HG02970 (cell line): Measurements from ENCODE around the gene CLIC6.

Experiments used
- ATAC-seq: cut with Tn5 transposase; IDR thresholded peaks from one replicate; pipeline ENCODE4 v1.9.1; 2021; ENCODE audit warnings: mild to moderate bottlenecking, moderate library complexity, moderate number of reproducible peaks; ENCODE audit not compliant: unreplicated experiment, low FRiP score

The CLIC6 gene

GRCh38 chr21:34668803-34669148 is at the start of gene CLIC6:
Gene CLIC6 (plus strand): TSS chr21:34668994. CDS start chr21:34669389, 395 bp downstream.
- ATAC-seq, result no peak

- no peak for ATAC-seq
These were observed 48.7 kb upstream of the CLIC6 start for GRCh38 chr21:34619841-34620665.

DNA sequence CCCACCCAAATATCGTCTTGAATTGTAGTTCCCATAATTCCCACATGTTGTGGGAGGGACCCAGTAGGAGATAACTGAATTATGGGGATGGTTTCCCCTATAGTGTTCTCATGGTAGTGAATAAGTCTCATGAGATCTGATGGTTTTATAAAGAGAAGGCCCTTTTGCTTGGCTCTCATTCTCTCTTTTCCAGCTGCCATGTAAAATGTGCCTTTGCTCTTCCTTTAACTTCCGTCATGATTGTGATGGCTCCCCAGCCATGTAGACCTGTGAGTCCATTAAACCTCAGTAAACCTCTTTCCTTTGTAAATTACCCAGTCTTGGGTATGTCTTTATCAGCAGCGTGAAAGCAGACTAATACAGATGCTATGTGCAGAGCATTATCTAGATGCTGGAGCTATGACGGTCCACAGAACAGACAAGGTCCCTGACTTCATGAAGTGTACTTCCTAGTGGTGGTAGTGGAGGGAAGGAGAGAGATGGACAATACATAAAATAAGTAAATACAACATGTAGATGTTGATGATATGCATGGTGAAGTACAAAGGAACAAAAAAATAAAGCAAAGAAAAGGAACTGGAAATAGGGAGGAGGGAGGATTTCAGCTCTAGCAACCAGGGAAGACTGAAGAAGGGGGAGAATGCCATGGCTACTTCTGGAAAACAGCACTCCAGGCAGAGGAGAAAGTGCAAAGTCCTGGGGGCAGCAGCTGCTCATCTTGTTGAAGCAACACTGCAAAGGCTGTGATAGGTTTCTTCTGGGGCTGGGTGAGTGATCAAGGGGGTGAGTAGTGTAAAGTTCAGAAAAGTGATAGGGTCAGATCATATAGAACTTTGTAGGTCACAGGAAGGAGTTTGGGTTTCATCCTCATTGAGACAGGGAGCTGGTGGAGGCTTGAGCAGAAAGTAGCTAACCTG is 47.1 kb upstream of the CLIC6 start:
- ATAC-seq, result no peak

- no peak for ATAC-seq
These were observed 45.3 kb upstream of the CLIC6 start for GRCh38 chr21:34623516-34623915.

GRCh38 chr21:34625030-34625593 is 43.7 kb upstream of the CLIC6 start:
- no peak for ATAC-seq

DNA sequence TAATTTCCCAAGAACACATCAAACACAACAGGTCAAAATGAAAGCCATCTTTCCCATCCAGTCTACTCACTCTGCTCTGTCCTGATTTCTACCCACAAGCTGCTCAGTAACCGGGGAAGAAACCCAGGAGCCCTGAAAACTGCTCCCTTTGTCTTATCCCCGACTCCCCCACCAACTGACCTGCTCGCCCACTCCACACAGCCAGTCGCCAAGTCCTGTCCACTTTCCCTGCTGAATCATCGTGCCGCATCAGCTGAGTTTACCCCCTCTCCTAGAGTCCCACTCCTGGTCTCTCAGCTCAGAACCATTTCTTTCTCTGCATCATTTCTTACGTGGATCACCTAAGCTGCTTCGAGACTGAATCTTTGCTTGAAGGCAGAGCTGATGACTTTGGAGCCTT is 42.7 kb upstream of the CLIC6 start:
- no peak for ATAC-seq

DNA sequence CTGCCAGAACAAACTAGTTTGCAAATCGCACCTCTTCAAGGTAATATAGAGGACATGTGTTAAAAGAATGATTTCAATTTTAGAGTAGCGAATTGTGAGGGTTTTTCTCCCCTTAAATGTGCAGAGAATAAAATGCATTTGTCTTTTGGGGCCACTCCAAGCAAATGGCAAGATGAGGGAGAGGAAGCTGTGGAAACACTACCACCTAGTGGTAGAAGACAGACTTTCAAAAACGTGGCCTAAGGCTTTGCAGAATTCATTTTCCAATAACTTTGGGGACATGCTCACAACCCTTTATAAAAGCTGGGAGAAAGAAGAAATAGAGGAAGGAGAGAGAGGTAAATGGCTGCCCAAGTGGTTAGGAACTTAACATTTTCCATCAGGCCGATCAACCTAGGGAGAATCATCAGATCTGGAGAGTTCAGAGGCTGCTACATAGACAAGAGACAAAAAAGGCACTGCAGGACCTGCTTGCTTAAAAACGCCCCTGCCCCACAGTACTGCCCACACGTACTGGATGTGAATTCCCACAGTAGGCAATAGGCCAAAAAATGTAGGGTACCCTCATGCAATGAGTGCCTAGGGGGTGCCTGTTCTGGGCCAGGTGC is 38.2 kb upstream of the CLIC6 start:
- no peak for ATAC-seq

- ATAC-seq, result no peak
These were observed 36.3 kb upstream of the CLIC6 start for GRCh38 chr21:34632498-34632897.

GRCh38 chr21:34635307-34635706 is 33.5 kb upstream of the CLIC6 start:
- no peak for ATAC-seq

- no peak for ATAC-seq
These were observed 31.8 kb upstream of the CLIC6 start for GRCh38 chr21:34636961-34637360.

DNA sequence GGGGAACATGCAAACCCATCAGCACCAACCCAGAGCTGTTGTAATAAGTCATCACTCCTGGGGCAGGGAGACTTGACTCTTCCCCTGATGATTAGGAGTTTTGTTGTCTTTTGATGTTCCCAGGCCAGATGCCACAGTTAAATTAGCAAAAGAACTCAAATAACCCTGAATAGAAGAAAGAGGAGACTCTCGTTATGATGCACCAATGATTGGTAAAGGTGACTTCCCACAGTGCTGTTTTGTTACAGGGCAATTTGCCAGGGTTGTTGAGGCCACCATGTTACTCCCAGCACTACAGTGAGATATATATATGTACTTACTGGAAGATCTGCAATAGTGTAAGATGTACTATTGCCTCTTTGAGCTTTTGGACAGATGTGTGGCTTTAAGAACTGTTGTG is 29.5 kb upstream of the CLIC6 start:
- ATAC-seq, result no peak

DNA sequence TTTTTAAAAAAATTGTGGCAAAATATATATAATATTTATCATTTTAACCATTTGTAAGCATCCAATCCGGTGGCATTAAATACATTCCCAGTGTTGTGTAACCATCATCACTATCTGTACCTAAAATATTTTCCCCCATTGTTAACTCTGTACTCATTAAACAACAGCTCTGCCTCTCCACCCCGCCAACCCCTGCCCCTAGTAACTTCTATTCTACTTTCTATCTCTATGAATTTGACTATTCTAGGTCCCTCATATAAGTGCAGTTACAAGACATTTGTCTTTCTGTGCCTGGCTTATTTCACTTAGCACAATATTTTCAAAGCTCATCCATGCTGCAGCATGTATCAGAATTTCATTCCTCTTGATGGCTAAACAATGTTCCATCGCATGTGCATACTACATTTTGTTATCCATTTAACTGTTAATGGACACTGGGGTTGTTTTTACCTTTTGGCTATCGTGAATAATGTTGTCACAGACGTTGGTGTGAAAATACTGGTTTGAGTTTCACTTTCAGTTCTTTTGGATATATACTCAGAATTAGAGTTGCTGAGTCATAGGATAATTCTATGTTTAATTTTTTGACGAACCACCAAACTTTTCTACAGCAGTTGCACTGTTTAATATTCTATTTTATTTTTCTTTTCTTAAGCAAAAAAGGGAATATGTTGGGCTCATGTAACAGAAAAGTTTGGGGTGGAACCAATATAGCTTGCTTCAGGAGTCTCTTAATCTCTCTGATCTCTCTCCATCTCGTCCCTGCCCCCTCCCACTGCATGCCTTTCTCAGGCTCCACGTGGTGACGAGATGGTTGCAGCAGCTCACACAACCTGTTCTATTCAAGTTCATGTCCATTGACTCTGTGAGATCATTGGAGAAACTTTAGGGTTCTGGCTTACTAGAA is 28.7 kb upstream of the CLIC6 start:
- ATAC-seq, result no peak

DNA sequence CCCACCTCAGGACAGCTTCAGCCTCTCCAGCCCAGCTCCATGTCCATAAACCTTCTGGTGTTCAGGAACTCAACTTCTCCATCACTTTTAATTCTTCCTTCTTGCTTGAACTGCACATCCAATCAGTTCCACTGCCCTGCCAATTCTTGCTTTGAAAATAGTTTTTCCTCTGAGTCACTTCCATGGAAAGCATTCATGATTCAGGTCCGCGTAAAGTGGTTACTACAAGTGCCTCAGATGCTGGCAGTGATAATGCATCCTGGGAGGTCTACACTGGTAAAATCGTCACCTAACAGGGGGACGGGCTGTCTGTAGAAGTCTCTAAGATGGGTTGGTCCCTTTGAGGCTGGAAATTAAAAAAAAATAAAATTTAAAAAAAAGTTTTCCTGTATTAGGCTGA is 27.9 kb upstream of the CLIC6 start:
- no peak for ATAC-seq

DNA sequence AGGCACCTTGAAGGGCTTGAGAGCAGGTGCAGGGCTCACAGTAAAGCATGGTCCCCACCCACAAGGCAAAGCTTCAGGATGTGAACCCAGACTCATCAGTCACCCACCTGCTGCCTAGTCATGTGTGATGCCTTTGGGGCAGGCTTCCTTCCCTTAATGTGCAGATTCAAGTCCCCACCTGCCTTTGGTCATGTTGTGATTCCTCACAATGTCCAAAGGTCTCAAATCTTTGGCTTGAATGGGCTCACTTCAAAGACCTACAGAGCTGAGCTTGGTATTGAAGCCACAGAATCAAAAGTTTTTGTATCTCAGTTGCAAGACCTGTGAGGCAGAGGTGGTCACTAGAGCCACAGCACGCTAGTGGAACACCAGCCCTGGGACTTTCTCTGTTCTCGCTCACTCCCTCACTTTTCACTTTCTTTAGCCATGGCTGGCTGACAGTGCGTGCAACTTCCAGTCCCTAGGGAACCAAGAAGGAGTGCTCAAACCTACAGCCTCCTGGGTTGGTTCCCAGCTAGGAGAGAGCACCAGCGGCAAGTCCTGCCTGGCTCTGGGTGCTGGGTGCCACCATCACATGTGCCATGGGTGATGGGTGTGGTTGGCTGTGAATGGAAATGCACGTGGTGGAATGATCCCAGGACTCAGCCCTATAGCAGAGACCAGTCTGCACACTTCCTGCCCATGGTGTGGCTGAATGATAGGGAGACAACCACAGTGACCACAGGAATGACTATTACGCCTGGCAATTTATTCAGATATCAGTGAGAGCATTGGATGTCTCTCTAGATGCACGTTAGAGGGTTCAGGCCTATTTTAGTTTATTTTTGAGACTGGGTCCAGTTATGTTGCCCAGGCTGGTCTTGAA is 26.4 kb upstream of the CLIC6 start:
- ATAC-seq, result no peak

DNA sequence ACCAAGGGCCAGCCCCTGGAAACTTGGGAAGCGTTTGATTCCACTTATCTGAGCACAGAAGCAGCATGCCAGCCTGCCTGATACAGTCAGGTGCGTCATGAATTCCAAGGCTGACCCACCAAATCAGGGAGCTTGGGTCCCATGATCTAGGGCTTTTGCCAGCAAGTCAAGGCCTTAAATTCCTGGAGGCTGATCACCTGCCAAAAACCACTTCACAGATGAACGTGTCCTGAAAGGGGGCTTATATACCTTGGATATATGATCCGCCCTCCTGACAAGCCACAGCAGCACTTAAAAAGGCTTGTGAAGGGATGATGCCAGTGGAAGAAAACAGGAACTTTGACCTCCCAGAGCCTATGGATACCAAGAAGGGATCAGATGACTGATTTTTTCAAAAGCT is 24.0 kb upstream of the CLIC6 start:
- no peak for ATAC-seq

DNA sequence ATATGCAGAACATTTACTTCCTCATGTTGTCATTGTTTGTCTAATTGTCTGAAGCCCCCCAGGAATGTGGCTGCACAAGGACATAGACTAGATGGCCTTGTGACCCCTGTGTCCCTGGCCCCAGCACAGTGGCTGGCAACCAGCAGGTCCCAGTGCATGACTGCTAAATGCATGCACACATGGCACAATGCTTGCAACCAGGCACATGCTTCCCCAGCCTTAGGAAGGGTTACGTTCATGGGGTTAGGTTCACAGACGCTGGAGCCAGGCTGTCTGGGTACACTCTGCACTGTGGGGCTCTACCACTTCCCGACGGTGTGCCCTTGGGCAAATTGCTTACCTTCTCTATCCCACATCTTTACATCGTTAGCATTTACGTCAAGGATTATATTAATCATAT is 21.2 kb upstream of the CLIC6 start:
- no peak for ATAC-seq

GRCh38 chr21:34648739-34649297 is 20.0 kb upstream of the CLIC6 start:
- no peak for ATAC-seq

GRCh38 chr21:34649400-34649799 is 19.4 kb upstream of the CLIC6 start:
- ATAC-seq, result no peak
